Loucy (cell line): ENCODE data around the gene PLEKHO1.

Experiments used
- CTCF ChIP-seq: fragments of 200-600 bp; sonication (generic); conservative IDR thresholded peaks from 2 replicates; pipeline ENCODE4 v1.5.1; 2014; ENCODE audit warnings: mild to moderate bottlenecking, antibody characterized with exemption, low read length
- EZH2phosphoT487 ChIP-seq: fragments of 200-600 bp; IDR thresholded peaks from 2 replicates; pipeline ENCODE4 v1.6.1; 2018; ENCODE audit warnings: antibody characterized with exemption, mild to moderate bottlenecking, moderate library complexity, borderline replicate concordance

DNA sequence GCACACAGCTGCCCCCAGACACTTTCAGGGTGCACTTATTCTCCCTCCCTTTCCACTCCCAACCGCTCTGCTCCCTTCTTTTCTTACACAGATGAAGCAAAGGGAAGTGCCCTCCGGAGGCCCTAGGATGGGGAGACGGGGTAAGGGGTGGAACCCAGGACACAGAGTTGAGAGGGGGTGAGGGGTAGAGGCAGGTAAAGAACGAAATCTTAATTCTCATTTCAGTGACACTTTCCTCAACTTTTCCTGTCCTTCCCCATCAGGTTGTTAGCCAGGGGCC, 12.8 kb downstream of the PLEKHO1 start:
- TF ChIP-seq CTCF (no peak), EZH2phosphoT487 (no peak)
